SH-SY5Y (cell line): Measurements from ENCODE around the gene TFIP11.

Experiments
- GATA2 ChIP-seq: IDR thresholded peaks from 2 replicates; pipeline ENCODE4 v1.6.1; 2011; ENCODE audit warnings: mild to moderate bottlenecking, low read depth, low read length
- GATA3 ChIP-seq: IDR thresholded peaks from 2 replicates; pipeline ENCODE4 v1.6.1; 2011; ENCODE audit warnings: low read depth, mild to moderate bottlenecking, low read length, moderate library complexity

GRCh38 chr22:26545827-26546226 lies 33.6 kb upstream of the TFIP11 start:
- TF ChIP-seq GATA3 (no peak), GATA2 (no peak)
